GM12864 (cell line): ENCODE data around the gene CDK5.
A peak's percentile ranks its signal among the peaks of the same experiment; 100 is the strongest.

Experiments used
- DNase-seq: peaks from one replicate; pipeline ENCODE4 v3.0.0-alpha.2; 2011; ENCODE audit warnings: low read depth
- H3K4me3 ChIP-seq: 2 replicates; pipeline ENCODE4 v1.5.1; 2011; ENCODE audit warnings: mild to moderate bottlenecking, low read depth, low read length, control low read depth
- TF ChIP-seq, protein P1 (sequence below): IDR thresholded peaks from 2 replicates; pipeline ENCODE4 v1.5.1; 2011; ENCODE audit warnings: low read depth, mild to moderate bottlenecking, moderate library complexity, low read length, control low read depth, inconsistent platforms; ENCODE audit errors: missing control alignments

Gene CDK5

DNA sequence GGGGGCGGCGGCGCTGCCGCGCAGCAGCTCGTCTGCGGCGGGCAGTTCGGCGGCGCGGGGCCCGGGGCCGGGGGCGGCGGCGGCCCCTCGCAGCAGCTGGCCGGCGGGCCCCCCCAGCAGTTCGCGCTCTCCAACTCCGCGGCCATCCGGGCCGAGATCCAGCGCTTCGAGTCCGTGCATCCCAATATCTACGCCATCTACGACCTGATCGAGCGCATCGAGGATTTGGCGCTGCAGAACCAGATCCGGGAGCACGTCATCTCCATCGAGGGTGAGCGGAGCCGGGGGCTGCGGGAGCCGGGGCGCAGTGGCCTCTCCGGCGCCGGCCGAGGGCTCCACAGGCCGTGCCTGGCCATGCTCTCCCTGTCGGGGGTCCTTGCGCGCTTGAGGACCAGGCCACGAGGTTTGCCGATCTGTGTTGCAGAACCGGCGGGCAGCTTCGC is 29.1 kb upstream of the CDK5 start:
- peak overlapping the region; percentile 77 for H3K4me3 ChIP-seq
- TF ChIP-seq, protein P1, sequence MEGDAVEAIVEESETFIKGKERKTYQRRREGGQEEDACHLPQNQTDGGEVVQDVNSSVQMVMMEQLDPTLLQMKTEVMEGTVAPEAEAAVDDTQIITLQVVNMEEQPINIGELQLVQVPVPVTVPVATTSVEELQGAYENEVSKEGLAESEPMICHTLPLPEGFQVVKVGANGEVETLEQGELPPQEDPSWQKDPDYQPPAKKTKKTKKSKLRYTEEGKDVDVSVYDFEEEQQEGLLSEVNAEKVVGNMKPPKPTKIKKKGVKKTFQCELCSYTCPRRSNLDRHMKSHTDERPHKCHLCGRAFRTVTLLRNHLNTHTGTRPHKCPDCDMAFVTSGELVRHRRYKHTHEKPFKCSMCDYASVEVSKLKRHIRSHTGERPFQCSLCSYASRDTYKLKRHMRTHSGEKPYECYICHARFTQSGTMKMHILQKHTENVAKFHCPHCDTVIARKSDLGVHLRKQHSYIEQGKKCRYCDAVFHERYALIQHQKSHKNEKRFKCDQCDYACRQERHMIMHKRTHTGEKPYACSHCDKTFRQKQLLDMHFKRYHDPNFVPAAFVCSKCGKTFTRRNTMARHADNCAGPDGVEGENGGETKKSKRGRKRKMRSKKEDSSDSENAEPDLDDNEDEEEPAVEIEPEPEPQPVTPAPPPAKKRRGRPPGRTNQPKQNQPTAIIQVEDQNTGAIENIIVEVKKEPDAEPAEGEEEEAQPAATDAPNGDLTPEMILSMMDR = no peak
- no peak for DNase-seq

DNA sequence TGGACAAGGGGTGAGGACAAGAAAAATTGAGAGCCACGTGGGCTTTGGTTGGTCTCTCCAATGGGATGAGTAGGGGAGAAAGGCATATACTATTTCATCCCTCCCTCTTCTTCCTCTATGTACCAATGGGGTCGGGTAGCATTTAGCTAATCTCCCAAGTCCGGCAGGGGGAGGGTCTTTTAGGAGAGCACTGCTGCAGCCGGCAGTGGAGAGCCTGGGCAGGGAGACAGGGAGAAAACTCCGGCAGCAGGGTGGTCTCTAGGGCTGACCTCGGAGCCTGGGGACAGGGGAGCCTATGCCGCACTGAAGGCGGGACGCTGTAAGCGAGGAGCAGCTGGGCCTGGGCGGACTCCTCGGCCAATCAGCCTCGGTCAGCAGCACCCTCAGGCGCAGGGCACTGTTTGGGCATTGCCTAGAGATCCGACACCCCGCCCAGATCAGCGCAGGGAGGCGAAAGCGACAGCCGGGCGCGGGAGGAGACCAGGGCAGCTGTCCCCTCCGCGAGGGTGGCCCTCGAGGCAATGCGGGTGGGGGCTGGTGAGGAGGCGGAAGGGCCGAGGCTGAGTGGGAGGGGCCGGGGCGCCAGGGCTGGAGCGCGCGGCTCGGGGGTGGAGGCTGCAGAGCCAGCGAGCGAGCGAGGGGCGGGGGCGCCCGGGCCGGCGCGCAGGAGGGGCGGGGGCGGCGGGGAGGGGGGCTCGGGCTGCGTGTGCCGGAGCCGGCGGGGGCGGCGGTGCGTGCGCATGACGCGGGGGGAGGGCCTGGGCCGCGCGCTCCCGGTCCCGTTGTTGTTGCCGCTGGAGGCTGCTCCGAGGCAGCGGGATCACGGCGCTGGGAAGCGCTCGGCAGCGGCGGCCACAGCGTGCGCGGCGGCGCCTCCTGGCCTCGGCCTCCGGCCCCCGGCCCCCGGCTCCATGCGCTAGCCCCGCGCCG is 28.3 kb upstream of the CDK5 start, which contains the start of gene AGAP3:
Gene AGAP3, plus strand, starts transcription at position 785 of the 930 bp plus-strand sequence. CDS start 267 bp downstream, outside the sequence.
- no peak for DNase-seq
- TF ChIP-seq, protein P1 = no peak

DNA sequence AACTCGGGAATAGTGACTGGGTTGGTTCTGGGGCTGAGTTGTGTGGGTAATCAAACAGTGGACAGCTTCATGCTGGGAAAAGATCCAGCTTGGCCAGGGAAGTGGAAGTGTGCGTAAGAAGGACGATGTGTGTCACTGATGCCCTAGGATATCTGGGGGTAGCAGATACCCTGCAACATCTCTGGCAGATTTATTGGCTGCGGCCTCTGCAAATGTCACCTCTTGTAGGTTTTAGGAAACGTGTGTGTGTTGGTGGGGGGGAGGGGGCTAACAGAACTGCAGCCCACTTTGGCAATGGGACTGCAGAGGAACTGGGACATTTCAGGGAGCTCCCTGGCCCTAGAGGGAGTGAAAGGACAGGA is 27.6 kb upstream of the CDK5 start:
- TF ChIP-seq, protein P1 = no peak
- DNase-seq = no peak
- peak overlapping the region; percentile 77 for H3K4me3 ChIP-seq

More for the DNA sequence above, 28.3 kb upstream of the CDK5 start, which contains the start of gene AGAP3:
- H3K4me3 ChIP-seq = peak within 1 kb of the TSS; percentile 77

DNA sequence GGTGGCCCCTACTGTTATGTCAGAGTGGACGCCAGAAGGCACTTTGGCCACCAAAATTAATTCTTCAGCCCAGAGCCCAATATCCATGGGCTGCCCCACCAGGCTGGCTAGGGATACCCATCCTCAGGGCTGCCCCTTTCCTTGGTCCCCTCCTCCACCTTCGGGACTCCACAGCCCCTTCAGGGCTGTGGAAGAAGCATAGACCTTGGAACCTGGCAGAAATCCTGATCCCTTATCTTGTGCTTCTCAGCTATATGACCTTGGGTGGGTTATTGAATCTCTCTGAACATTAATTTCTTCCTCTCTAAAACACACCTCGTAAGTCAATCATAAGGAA is 26.1 kb upstream of the CDK5 start:
- no peak for DNase-seq
- peak overlapping the region; percentile 81 for H3K4me3 ChIP-seq
- TF ChIP-seq, protein P1 = no peak

DNA sequence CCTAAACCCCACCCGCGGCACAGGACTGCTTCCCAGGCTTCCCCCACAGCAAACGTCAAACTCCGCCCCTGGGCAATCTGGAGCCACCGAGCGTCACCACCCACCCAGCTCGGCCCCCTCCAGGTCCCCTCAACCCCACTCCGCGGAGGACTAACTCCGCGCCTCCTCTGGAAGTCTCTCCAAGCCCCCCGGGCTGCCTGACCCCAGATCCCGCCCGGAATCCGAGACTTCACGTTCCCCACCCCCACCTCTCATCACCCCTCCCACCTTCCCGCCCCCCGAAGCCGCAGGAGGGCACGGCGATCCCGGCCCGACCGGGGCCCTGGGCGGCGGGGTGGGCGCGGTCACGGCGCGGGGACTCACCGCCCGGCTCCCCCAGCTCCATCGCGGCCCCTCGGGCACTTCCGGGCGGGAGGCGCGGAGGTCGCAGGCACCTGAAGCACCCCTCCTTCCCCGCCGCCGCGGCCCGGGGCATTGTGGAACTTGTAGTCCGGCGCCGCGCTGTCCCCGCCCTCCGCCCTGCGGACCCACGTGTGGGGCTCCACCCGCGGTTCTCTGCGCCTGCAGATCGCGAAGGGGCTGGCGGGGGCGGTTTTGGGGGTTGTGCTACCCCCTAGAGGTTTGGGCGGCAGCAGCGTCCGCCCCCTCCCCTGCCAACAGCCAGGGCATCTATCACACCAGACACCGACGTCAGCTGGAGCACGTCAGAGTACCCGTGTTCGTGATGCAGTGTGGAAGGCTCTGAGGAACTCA is 25.6 kb upstream of the CDK5 start, which contains the start of gene TMUB1:
Gene TMUB1, minus strand, starts transcription at position 423 of the 753 bp plus-strand sequence. CDS start 930 bp downstream, outside the sequence.
- peak within 1 kb of the TSS; percentile 81 for H3K4me3 ChIP-seq
- TF ChIP-seq, protein P1 = no peak
- no peak for DNase-seq

DNA sequence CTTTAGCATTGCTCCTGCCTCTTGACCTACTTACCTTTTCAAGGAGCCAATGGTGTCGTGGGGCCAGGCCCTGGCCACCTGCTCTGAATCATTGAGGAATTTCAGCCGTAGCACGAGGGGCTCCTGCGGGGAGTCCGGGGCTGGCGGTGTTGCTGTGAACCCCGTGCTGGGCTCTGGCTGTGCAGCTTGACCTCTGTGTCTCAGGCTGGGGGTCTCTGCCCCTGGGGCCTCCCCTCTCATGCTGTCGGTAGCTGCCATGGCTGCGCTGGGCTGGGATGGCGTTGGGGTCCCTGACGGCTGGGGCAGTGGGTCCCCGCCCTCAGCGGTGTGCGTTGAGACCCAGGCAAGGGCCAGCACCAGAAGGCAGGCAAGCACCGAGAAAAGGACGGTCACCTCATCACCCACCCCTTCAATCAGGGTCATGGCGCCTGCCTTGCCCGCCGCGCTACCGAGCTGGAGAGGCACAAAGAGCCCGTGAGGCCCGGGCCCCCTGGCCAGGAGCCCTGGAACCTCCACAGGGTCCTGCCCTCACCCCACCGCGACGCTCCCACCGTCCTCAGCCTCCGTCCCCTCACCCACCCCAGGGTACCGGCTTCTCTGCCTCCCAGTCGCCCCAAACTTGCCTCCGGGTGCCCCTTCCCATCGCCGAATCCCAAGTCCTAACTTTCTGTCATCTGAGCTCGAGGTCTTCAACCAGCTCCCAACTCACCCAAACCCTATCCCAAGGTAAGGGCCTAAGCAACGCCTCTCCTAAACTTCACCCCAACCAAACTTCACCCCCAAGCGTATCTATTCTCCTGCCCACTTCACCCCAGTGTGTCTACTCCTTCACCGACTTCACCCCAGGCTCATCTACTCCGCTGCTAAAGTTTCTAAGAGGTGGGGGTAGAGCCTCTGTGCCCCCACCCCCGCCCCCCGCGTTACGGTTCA is 24.7 kb upstream of the CDK5 start:
- TF ChIP-seq, protein P1 = no peak
- peak overlapping the region; percentile 81 for H3K4me3 ChIP-seq
- DNase-seq = no peak
